ENCODE measurements around the gene AADAT. TPM values are rescaled to one million over a fixed set of nuclear protein-coding genes. Genes with fewer than 3 reads are reported as not detected.

AADAT gene
- polyA plus RNA-seq, 4 donors = 19.6 to 36.2 (median 27.2) TPM

- DNase-seq (ENCODE audit: low read depth in 4 of 4, low spot score in 2 of 4) = no peak
These were observed 52.3 kb downstream of the AADAT start for GRCh38 chr4:170037481-170037880.

GRCh38 chr4:170035845-170036244, 53.9 kb downstream of the AADAT start:
- DNase-seq (ENCODE audit: low read depth in 4 of 4, low spot score in 2 of 4) = no peak

GRCh38 chr4:170035231-170035630, 54.5 kb downstream of the AADAT start:
- DNase-seq (ENCODE audit: low read depth in 4 of 4, low spot score in 2 of 4) = no peak

- DNase-seq (ENCODE audit: low read depth in 4 of 4, low spot score in 2 of 4) = no peak
These were observed 55.8 kb downstream of the AADAT start for GRCh38 chr4:170033999-170034398.

- no peak for DNase-seq (ENCODE audit: low read depth in 4 of 4, low spot score in 2 of 4)
These were observed 59.6 kb downstream of the AADAT start for GRCh38 chr4:170030121-170030520.

GRCh38 chr4:170027181-170027829, 62.5 kb downstream of the AADAT start:
- peak; percentile 82 to 96 (median 88) for DNase-seq (ENCODE audit: low read depth in 4 of 4, low spot score in 2 of 4)

- DNase-seq (ENCODE audit: low read depth in 4 of 4, low spot score in 2 of 4) = peak; percentile 55 to 78 (median 59)
These were observed 63.3 kb downstream of the AADAT start, which contains the start of gene MFAP3L for GRCh38 chr4:170026253-170027021. Gene MFAP3L, minus strand, starts transcription at chr4:170026395. Its CDS starts 20,518 bp downstream, at chr4:170005877.

GRCh38 chr4:170025523-170026252, 64.1 kb downstream of the AADAT start:
- no peak for DNase-seq (ENCODE audit: low read depth in 4 of 4, low spot score in 2 of 4)

- DNase-seq (ENCODE audit: low read depth in 4 of 4, low spot score in 2 of 4) = no peak
These were observed 67.5 kb downstream of the AADAT start for GRCh38 chr4:170022211-170022610.

GRCh38 chr4:170017252-170017651, 72.5 kb downstream of the AADAT start:
- no peak for DNase-seq (ENCODE audit: low read depth in 4 of 4, low spot score in 2 of 4)

GRCh38 chr4:170015285-170015684, 74.5 kb downstream of the AADAT start:
- no peak for DNase-seq (ENCODE audit: low read depth in 4 of 4, low spot score in 2 of 4)

GRCh38 chr4:170014359-170015011, 75.3 kb downstream of the AADAT start:
- no peak for DNase-seq (ENCODE audit: low read depth in 4 of 4, low spot score in 2 of 4)

- DNase-seq (ENCODE audit: low read depth in 4 of 4, low spot score in 2 of 4) = no peak
These were observed 77.2 kb downstream of the AADAT start for GRCh38 chr4:170012629-170012958.

- no peak for DNase-seq (ENCODE audit: low read depth in 4 of 4, low spot score in 2 of 4)
These were observed 77.7 kb downstream of the AADAT start for GRCh38 chr4:170011921-170012628.

Other genes with a start within 250 kb of the AADAT start
- gene MFAP3L, start 63.6 kb downstream of the AADAT start, polyA plus RNA-seq (ENCODE audit: insufficient read length in 4 of 4) = 10 to 100 TPM; 19.4 to 26.8 (median 20.7) TPM

All from left renal cortex interstitium (tissue), 4 donors.